ENCODE data around the gene TBC1D2B. TPM values are rescaled to one million over a fixed set of nuclear protein-coding genes. Genes with fewer than 3 reads are reported as not detected.

The TBC1D2B gene
- total and polyA plus RNA-seq, 7 experiments from 2014 or later, result 7.4 to 119 (median 76.6) TPM

- intact Hi-C loops (cut with micrococcal nuclease), result no loop called here
- ATAC-seq, result no peak
- Mint-ChIP-seq H3K27me3 (no peaks in the 10 kb centered on the region), H3K9me3 (no peaks in the 10 kb centered on the region), H3K36me3 (peaks cover 10 to 41% (median 14%) of the 10 kb centered on the region in 5 donors), H3K27ac (peak overlapping the region in 2 of 9 donors; percentile 21 to 32), H3K4me3 (no peak overlapping the region), H3K4me1 (peaks cover 0 to 41% (median 5%) of the 10 kb centered on the region in 7 donors)
- H3K9me3 ChIP-seq (ENCODE audit: control insufficient read depth in 2 of 3, low read length in 3 of 3), result no peaks in the 10 kb centered on the region
- no peak for DNase-seq
- ChIA-PET CTCF (interaction anchor here (0.6 to 1.1 kb wide), 5 partner anchors 10 to 1058 kb away, joined by 3 read pairs; no protein-coding TSS in a partner anchor), POLR2A (no interaction called here)
- H3K27me3 ChIP-seq (ENCODE audit: control insufficient read depth in 2 of 2, insufficient read depth in 2 of 2, low read length in 2 of 2), result no peaks in the 10 kb centered on the region
- peaks cover 28 to 92% (median 31%) of the 10 kb centered on the region in 3 experiments for H3K36me3 ChIP-seq (ENCODE audit: control insufficient read depth in 2 of 3, insufficient read depth in 3 of 3, low read length in 3 of 3)
- H3K4me3 ChIP-seq (ENCODE audit: low read length), result no peak overlapping the region
- no peaks in the 10 kb centered on the region for H3K4me1 ChIP-seq (ENCODE audit: control insufficient read depth in 2 of 2, insufficient read depth in 2 of 2, low read length in 2 of 2)
- H3K27ac ChIP-seq (ENCODE audit: low read depth, low read length), result no peak overlapping the region
These were observed 72.4 kb downstream of the TBC1D2B start for GRCh38 chr15:78004919-78005634.

GRCh38 chr15:78004222-78004727 is 73.2 kb downstream of the TBC1D2B start:
- H3K9me3 ChIP-seq (ENCODE audit: control insufficient read depth in 2 of 3, low read length in 3 of 3), result no peaks in the 10 kb centered on the region
- no peak overlapping the region for H3K4me3 Mint-ChIP-seq
- H3K27ac Mint-ChIP-seq, result peak overlapping the region in 2 of 9 donors; percentile 45 to 72
- intact Hi-C loops (cut with micrococcal nuclease), result no loop called here
- ATAC-seq, result no peak
- no peaks in the 10 kb centered on the region for H3K4me1 ChIP-seq (ENCODE audit: control insufficient read depth in 2 of 2, insufficient read depth in 2 of 2, low read length in 2 of 2)
- ChIA-PET CTCF (interaction anchor here (0.6 kb wide), 1 partner anchor 191 kb away, joined by 3 read pairs; no protein-coding TSS in a partner anchor), POLR2A (no interaction called here)
- H3K36me3 ChIP-seq (ENCODE audit: control insufficient read depth in 2 of 3, insufficient read depth in 3 of 3, low read length in 3 of 3), result peaks cover 27 to 94% (median 31%) of the 10 kb centered on the region in 3 experiments
- no peaks in the 10 kb centered on the region for H3K9me3 Mint-ChIP-seq
- H3K36me3 Mint-ChIP-seq, result peaks cover 10 to 40% (median 14%) of the 10 kb centered on the region in 5 donors
- H3K27ac ChIP-seq (ENCODE audit: low read depth, low read length), result no peak overlapping the region
- DNase-seq, result no peak
- H3K4me1 Mint-ChIP-seq, result peaks cover 0 to 41% (median 5%) of the 10 kb centered on the region in 7 donors
- H3K4me3 ChIP-seq (ENCODE audit: low read length), result no peak overlapping the region
- H3K27me3 ChIP-seq (ENCODE audit: control insufficient read depth in 2 of 2, insufficient read depth in 2 of 2, low read length in 2 of 2), result no peaks in the 10 kb centered on the region
- H3K27me3 Mint-ChIP-seq, result no peaks in the 10 kb centered on the region

GRCh38 chr15:78003539-78004008 is 73.9 kb downstream of the TBC1D2B start:
- Histone ChIP-seq H3K27me3 (ENCODE audit: control insufficient read depth in 2 of 2, insufficient read depth in 2 of 2, low read length in 2 of 2) (no peaks in the 10 kb centered on the region), H3K9me3 (ENCODE audit: control insufficient read depth in 2 of 3, low read length in 3 of 3) (no peaks in the 10 kb centered on the region), H3K36me3 (ENCODE audit: control insufficient read depth in 2 of 3, insufficient read depth in 3 of 3, low read length in 3 of 3) (peaks cover 22 to 94% (median 31%) of the 10 kb centered on the region in 3 experiments), H3K4me1 (ENCODE audit: control insufficient read depth in 2 of 2, insufficient read depth in 2 of 2, low read length in 2 of 2) (no peaks in the 10 kb centered on the region), H3K27ac (ENCODE audit: low read depth, low read length) (no peak overlapping the region), H3K4me3 (ENCODE audit: low read length) (no peak overlapping the region)
- ChIA-PET CTCF (interaction anchor here (0.6 kb wide), 1 partner anchor 93 kb away, joined by 3 read pairs; no protein-coding TSS in a partner anchor), POLR2A (no interaction called here)
- peaks cover 10 to 34% (median 14%) of the 10 kb centered on the region in 5 donors for H3K36me3 Mint-ChIP-seq
- no peak overlapping the region for H3K4me3 Mint-ChIP-seq
- DNase-seq (no peak), ATAC-seq (no peak)
- intact Hi-C loops (cut with micrococcal nuclease), result no loop called here
- H3K27me3 Mint-ChIP-seq, result no peaks in the 10 kb centered on the region
- H3K27ac Mint-ChIP-seq, result peak overlapping the region in 1 of 9 donors; percentile 21
- peaks cover 0 to 41% (median 5%) of the 10 kb centered on the region in 7 donors for H3K4me1 Mint-ChIP-seq
- no peaks in the 10 kb centered on the region for H3K9me3 Mint-ChIP-seq

GRCh38 chr15:78002996-78003395 is 74.5 kb downstream of the TBC1D2B start:
- ATAC-seq (no peak), DNase-seq (no peak)
- intact Hi-C loops (cut with micrococcal nuclease), result no loop called here
- no peak overlapping the region for H3K4me3 ChIP-seq (ENCODE audit: low read length)
- H3K27me3 ChIP-seq (ENCODE audit: control insufficient read depth in 2 of 2, insufficient read depth in 2 of 2, low read length in 2 of 2), result no peaks in the 10 kb centered on the region
- Mint-ChIP-seq H3K27ac (peak overlapping the region in 2 of 9 donors; percentile 21 to 73), H3K36me3 (peaks cover 10 to 36% (median 14%) of the 10 kb centered on the region in 5 donors), H3K9me3 (no peaks in the 10 kb centered on the region), H3K27me3 (no peaks in the 10 kb centered on the region), H3K4me1 (peaks cover 0 to 41% (median 5%) of the 10 kb centered on the region in 7 donors), H3K4me3 (no peak overlapping the region)
- no peaks in the 10 kb centered on the region for H3K9me3 ChIP-seq (ENCODE audit: control insufficient read depth in 2 of 3, low read length in 3 of 3)
- POLR2A ChIA-PET, result no interaction called here
- H3K4me1 ChIP-seq (ENCODE audit: control insufficient read depth in 2 of 2, insufficient read depth in 2 of 2, low read length in 2 of 2), result no peaks in the 10 kb centered on the region
- H3K36me3 ChIP-seq (ENCODE audit: control insufficient read depth in 2 of 3, insufficient read depth in 3 of 3, low read length in 3 of 3), result peaks cover 22 to 94% (median 25%) of the 10 kb centered on the region in 3 experiments
- CTCF ChIA-PET, result interaction anchor here (0.6 kb wide), 1 partner anchor 93 kb away, joined by 3 read pairs; no protein-coding TSS in a partner anchor
- no peak overlapping the region for H3K27ac ChIP-seq (ENCODE audit: low read depth, low read length)

- no peaks in the 10 kb centered on the region for H3K27me3 ChIP-seq (ENCODE audit: control insufficient read depth in 2 of 2, insufficient read depth in 2 of 2, low read length in 2 of 2)
- peak overlapping the region in 4 of 9 donors; percentile 33 to 81 (median 62) for H3K27ac Mint-ChIP-seq
- H3K4me1 ChIP-seq (ENCODE audit: control insufficient read depth in 2 of 2, insufficient read depth in 2 of 2, low read length in 2 of 2), result no peaks in the 10 kb centered on the region
- DNase-seq (no peak), ATAC-seq (no peak)
- no peak overlapping the region for H3K4me3 ChIP-seq (ENCODE audit: low read length)
- H3K4me1 Mint-ChIP-seq, result peaks cover 0 to 36% (median 5%) of the 10 kb centered on the region in 7 donors
- CTCF ChIA-PET, result interaction anchor here (4.0 kb wide), 1 partner anchor 107 kb away, joined by 28 read pairs; no protein-coding TSS in a partner anchor
- POLR2A ChIA-PET, result no interaction called here
- no peaks in the 10 kb centered on the region for H3K9me3 Mint-ChIP-seq
- H3K27me3 Mint-ChIP-seq, result no peaks in the 10 kb centered on the region
- peaks cover 18 to 94% (median 22%) of the 10 kb centered on the region in 3 experiments for H3K36me3 ChIP-seq (ENCODE audit: control insufficient read depth in 2 of 3, insufficient read depth in 3 of 3, low read length in 3 of 3)
- H3K4me3 Mint-ChIP-seq, result no peak overlapping the region
- no peak overlapping the region for H3K27ac ChIP-seq (ENCODE audit: low read depth, low read length)
- intact Hi-C loops (cut with micrococcal nuclease), result loop anchor here in 1 of 2 donors (2.0 kb wide), 1 partner anchor 75 kb away; the partner anchor contains the start of gene TBC1D2B
- H3K9me3 ChIP-seq (ENCODE audit: control insufficient read depth in 2 of 3, low read length in 3 of 3), result no peaks in the 10 kb centered on the region
- H3K36me3 Mint-ChIP-seq, result peaks cover 5 to 32% (median 11%) of the 10 kb centered on the region in 5 donors
These were observed 75.9 kb downstream of the TBC1D2B start for GRCh38 chr15:78001656-78002055.

- POLR2A ChIA-PET, result interaction anchor here (2.1 kb wide), 1 partner anchor 108 kb away, joined by 9 read pairs; no protein-coding TSS in a partner anchor
- H3K36me3 Mint-ChIP-seq, result peaks cover 3 to 27% (median 9%) of the 10 kb centered on the region in 5 donors
- no peaks in the 10 kb centered on the region for H3K27me3 ChIP-seq (ENCODE audit: control insufficient read depth in 2 of 2, insufficient read depth in 2 of 2, low read length in 2 of 2)
- peak overlapping the region; percentile 19 to 87 (median 68) for H3K27ac Mint-ChIP-seq
- H3K4me1 ChIP-seq (ENCODE audit: control insufficient read depth in 2 of 2, insufficient read depth in 2 of 2, low read length in 2 of 2), result no peaks in the 10 kb centered on the region
- H3K9me3 Mint-ChIP-seq, result no peaks in the 10 kb centered on the region
- H3K4me3 ChIP-seq (ENCODE audit: low read length), result no peak overlapping the region
- H3K27ac ChIP-seq (ENCODE audit: low read depth, low read length), result no peak overlapping the region
- DNase-seq (no peak), ATAC-seq (no peak)
- H3K36me3 ChIP-seq (ENCODE audit: control insufficient read depth in 2 of 3, insufficient read depth in 3 of 3, low read length in 3 of 3), result peaks cover 18 to 91% (median 21%) of the 10 kb centered on the region in 3 experiments
- no peak overlapping the region for H3K4me3 Mint-ChIP-seq
- no peaks in the 10 kb centered on the region for H3K9me3 ChIP-seq (ENCODE audit: control insufficient read depth in 2 of 3, low read length in 3 of 3)
- no peaks in the 10 kb centered on the region for H3K27me3 Mint-ChIP-seq
- CTCF ChIA-PET, result interaction anchor here (1.4 to 4.0 kb wide), 2 partner anchors 35 to 108 kb away, joined by 6 to 28 read pairs; no protein-coding TSS in a partner anchor
- intact Hi-C loops (cut with micrococcal nuclease), result loop anchor here (1.0 to 2.0 kb wide), 4 partner anchors 76 to 240 kb away; partner anchors contain the start of gene TBC1D2B (in 1 of the 2)
- peaks cover 0 to 30% (median 5%) of the 10 kb centered on the region in 7 donors for H3K4me1 Mint-ChIP-seq
These were observed 76.6 kb downstream of the TBC1D2B start for GRCh38 chr15:78000927-78001249.

Data from naive thymus-derived CD4-positive, alpha-beta T cell (primary cell).